SK-N-SH (cell line): ENCODE data around the gene PABPC1L.

Experiments used
- CHD2 ChIP-seq: fragments of 150-350 bp; IDR thresholded peaks from 2 replicates; pipeline ENCODE4 v1.6.1; 2018; ENCODE audit warnings: low read length; ENCODE audit not compliant: partially characterized antibody
- CTCF ChIP-seq: fragments of 200-600 bp; sonication (generic); IDR thresholded peaks from 2 replicates; pipeline ENCODE4 v1.6.1; 2017; ENCODE audit warnings: antibody characterized with exemption, mild to moderate bottlenecking, moderate library complexity
- ELF1 ChIP-seq: IDR thresholded peaks from 2 replicates; pipeline ENCODE4 v1.4.0; 2012
- EP300 ChIP-seq, 2 experiments: IDR thresholded peaks; 2 replicates each; pipeline versions ENCODE4 v1.4.0 to v1.6.1; 2012; ENCODE audit warnings: borderline replicate concordance in 1 of 2, low read depth in 1 of 2, low read length in 1 of 2
- FOXM1 ChIP-seq: IDR thresholded peaks from 2 replicates; pipeline ENCODE4 v1.4.0; 2012; ENCODE audit warnings: low read depth, mild to moderate bottlenecking
- GABPA ChIP-seq: IDR thresholded peaks from 2 replicates; pipeline ENCODE4 v1.4.0; 2012; ENCODE audit warnings: low read depth, mild to moderate bottlenecking
- MEF2A ChIP-seq: IDR thresholded peaks from 2 replicates; pipeline ENCODE4 v1.4.0; 2012; ENCODE audit warnings: low read depth, borderline replicate concordance
- NRF1 ChIP-seq: IDR thresholded peaks from 2 replicates; pipeline ENCODE4 v1.6.1; 2012; ENCODE audit warnings: low read depth, mild to moderate bottlenecking, low read length
- SMC3 ChIP-seq: IDR thresholded peaks from 2 replicates; pipeline ENCODE4 v1.6.1; 2012; ENCODE audit warnings: low read depth, low read length, improper control_type of control experiment
- TEAD4 ChIP-seq: IDR thresholded peaks from 2 replicates; pipeline ENCODE4 v1.4.0; 2012; ENCODE audit warnings: mild to moderate bottlenecking, borderline replicate concordance; ENCODE audit not compliant: insufficient read depth
- USF1 ChIP-seq: IDR thresholded peaks from 2 replicates; pipeline ENCODE4 v1.4.0; 2012; ENCODE audit warnings: low read depth, borderline replicate concordance
- TF ChIP-seq, protein P1 (sequence below): IDR thresholded peaks from 2 replicates; pipeline ENCODE4 v1.6.1; 2012; ENCODE audit warnings: mild to moderate bottlenecking, low read depth, low read length, moderate library complexity

DNA sequence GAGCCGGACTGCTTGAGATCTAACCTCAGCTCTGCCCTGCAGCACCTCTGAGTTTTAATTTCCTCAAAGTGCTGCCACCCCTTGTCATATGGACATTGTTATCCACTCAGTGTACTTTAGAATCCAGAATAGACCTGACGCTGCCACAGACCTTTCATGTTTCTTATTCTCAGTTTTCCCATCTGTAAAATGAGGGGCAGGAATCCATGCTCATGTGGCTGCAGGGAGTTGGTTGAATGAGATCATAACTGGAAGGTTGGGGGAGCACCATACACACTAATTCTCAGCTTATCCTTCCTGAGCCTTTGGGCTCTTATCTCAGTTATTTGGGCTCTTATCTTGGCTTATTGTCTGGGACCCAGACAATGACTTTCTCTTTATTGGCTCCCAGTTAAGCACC lies 2.3 kb downstream of the PABPC1L start:
- TF ChIP-seq CHD2 (no peak), USF1 (no peak), NRF1 (no peak), TEAD4 (no peak), MEF2A (no peak), CTCF (no peak), FOXM1 (no peak), EP300 (IDR thresholded peaks at IDR 0.05; ENCODE audit: borderline replicate concordance in 1 of 2, low read depth in 1 of 2, low read length in 1 of 2) (no peak), GABPA (no peak), ELF1 (no peak), SMC3 (no peak)
- TF ChIP-seq, protein P1, sequence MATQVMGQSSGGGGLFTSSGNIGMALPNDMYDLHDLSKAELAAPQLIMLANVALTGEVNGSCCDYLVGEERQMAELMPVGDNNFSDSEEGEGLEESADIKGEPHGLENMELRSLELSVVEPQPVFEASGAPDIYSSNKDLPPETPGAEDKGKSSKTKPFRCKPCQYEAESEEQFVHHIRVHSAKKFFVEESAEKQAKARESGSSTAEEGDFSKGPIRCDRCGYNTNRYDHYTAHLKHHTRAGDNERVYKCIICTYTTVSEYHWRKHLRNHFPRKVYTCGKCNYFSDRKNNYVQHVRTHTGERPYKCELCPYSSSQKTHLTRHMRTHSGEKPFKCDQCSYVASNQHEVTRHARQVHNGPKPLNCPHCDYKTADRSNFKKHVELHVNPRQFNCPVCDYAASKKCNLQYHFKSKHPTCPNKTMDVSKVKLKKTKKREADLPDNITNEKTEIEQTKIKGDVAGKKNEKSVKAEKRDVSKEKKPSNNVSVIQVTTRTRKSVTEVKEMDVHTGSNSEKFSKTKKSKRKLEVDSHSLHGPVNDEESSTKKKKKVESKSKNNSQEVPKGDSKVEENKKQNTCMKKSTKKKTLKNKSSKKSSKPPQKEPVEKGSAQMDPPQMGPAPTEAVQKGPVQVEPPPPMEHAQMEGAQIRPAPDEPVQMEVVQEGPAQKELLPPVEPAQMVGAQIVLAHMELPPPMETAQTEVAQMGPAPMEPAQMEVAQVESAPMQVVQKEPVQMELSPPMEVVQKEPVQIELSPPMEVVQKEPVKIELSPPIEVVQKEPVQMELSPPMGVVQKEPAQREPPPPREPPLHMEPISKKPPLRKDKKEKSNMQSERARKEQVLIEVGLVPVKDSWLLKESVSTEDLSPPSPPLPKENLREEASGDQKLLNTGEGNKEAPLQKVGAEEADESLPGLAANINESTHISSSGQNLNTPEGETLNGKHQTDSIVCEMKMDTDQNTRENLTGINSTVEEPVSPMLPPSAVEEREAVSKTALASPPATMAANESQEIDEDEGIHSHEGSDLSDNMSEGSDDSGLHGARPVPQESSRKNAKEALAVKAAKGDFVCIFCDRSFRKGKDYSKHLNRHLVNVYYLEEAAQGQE: no peak
